ENCODE data around the gene PTH1R.

GRCh38 chr3:46933261-46933660 lies 55.7 kb downstream of the PTH1R start:
- TF ChIP-seq, protein P1, sequence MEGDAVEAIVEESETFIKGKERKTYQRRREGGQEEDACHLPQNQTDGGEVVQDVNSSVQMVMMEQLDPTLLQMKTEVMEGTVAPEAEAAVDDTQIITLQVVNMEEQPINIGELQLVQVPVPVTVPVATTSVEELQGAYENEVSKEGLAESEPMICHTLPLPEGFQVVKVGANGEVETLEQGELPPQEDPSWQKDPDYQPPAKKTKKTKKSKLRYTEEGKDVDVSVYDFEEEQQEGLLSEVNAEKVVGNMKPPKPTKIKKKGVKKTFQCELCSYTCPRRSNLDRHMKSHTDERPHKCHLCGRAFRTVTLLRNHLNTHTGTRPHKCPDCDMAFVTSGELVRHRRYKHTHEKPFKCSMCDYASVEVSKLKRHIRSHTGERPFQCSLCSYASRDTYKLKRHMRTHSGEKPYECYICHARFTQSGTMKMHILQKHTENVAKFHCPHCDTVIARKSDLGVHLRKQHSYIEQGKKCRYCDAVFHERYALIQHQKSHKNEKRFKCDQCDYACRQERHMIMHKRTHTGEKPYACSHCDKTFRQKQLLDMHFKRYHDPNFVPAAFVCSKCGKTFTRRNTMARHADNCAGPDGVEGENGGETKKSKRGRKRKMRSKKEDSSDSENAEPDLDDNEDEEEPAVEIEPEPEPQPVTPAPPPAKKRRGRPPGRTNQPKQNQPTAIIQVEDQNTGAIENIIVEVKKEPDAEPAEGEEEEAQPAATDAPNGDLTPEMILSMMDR (IDR thresholded peaks at IDR 0.05), result no peak
- no peak for TF ChIP-seq POLR2A (IDR thresholded peaks at IDR 0.05)
- TF ChIP-seq EP300 (IDR thresholded peaks at IDR 0.05), result no peak
- no peak for TF ChIP-seq POLR2AphosphoS5 (IDR thresholded peaks at IDR 0.05)

Data from stomach (tissue), 4 donors.